ENCODE results near the gene DKC1.
A peak's percentile ranks its signal among the peaks of the same experiment; 100 is the strongest.

Gene DKC1

DNA sequence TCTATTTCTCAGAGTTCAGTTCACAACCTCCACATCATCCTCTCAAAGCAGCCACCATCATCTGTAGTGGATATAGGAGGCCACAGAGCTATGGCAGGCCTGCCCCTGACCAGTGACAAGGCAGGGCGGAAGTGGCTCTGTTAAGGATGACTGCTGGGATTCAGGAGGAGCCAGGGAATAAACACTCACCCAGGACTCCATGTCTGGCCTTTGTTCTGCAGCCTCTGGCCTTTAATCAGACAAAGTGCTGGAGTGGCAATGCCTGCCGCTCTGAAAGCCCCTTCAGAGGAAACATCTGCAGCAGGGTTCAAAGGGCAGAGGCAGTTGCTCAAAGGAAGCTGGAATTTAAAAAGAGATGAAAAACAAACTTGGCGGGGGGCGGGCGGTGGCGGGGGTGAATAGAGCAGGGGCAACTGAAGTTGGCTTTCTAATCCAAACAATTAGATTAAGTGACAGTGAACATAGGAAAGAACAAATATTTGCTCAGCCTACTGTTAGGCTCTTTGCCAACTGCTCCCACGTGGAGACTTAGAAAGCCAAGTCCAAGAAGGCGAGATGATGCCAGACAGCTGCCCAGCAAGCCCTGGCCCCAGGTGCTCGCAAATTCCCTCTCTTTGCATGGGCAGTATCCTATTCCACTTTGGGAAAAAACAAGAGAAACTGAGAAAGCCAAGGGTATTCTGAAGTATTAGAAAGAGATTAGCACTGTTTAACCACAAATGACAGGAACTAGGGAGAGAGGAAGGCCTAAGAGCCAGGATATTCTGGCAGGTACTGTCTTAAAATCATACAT is 37.1 kb downstream of the DKC1 start:
- peaks cover 64 to 86% (median 74%) of the 10 kb centered on the region in 10 experiments for H3K4me1 ChIP-seq
- H4K20me1 ChIP-seq, result no peaks in the 10 kb centered on the region; a peak in 1 of 22 replicates
- peak overlapping the region; percentile 67 to 92 (median 76) for H3K9ac ChIP-seq
- TF ChIP-seq Cebpa-rat (IDR thresholded peaks at IDR 0.05), result no peak
- H3K9me3 ChIP-seq (replicated peaks in 1 of 11), result peaks cover 0 to 10% (median under 1%) of the 10 kb centered on the region in 11 experiments; a peak in 3 of 22 replicates
- peak overlapping the region; percentile 31 to 78 (median 45); a peak in 16 of 20 replicates for H3K4me3 ChIP-seq
- H3K27me3 ChIP-seq, result peaks cover 52 to 100% (median 97%) of the 10 kb centered on the region in 11 experiments
- H3K36me3 ChIP-seq, result no peaks in the 10 kb centered on the region
- peak overlapping the region; percentile 76 to 93 (median 81) for H3K4me2 ChIP-seq
- H3K27ac ChIP-seq, result peak overlapping the region; percentile 79 to 89 (median 83)

DNA sequence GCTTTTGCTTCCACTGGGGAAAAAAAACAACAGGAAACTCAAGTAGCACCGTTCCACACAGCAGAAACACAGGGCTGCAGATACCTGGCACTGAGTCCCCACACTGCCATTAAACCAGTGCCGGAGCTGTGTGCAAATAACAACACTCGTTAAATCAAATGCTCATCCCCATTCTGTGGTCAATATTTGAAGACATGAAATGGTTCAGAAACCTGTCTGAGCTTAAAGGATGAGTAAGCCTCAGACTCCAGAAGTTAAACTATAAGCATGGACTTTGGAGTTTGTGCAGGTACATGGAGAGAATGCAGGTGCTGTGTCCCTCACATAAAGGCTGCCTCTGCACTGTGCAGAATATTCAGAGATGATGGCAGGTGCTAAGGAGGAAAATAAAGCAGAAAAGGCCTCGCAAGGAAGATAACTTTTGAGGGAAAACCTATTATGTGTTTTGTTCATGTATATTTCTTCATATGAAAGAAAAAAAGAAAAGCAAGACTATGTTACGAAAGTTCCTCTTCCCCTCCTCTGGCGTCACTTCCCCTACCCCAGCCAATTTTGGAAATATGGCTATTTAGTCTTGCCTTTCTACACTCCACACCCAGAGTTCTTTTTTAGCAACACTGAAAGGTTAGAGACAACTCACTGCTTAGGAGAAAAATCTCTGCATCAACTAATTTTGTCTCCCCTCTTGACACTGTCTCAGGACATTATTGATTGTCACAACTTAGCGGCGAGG is 38.0 kb downstream of the DKC1 start:
- no peaks in the 10 kb centered on the region; a peak in 2 of 22 replicates for H4K20me1 ChIP-seq
- peak overlapping the region; percentile 67 to 92 (median 76); a peak in 21 of 22 replicates for H3K9ac ChIP-seq
- no peak for TF ChIP-seq Cebpa-rat (IDR thresholded peaks at IDR 0.05)
- H3K4me3 ChIP-seq, result peak overlapping the region; percentile 16 to 78 (median 44); a peak in 14 of 20 replicates
- H3K4me2 ChIP-seq, result peak overlapping the region; percentile 76 to 93 (median 81)
- peaks cover 62 to 88% (median 72%) of the 10 kb centered on the region in 10 experiments for H3K4me1 ChIP-seq
- H3K9me3 ChIP-seq (replicated peaks in 1 of 11), result peaks cover 0 to 19% (median 9%) of the 10 kb centered on the region in 11 experiments; a peak in 13 of 22 replicates
- H3K36me3 ChIP-seq, result no peaks in the 10 kb centered on the region
- peak overlapping the region; percentile 79 to 89 (median 83) for H3K27ac ChIP-seq
- peaks cover 43 to 96% (median 92%) of the 10 kb centered on the region in 11 experiments for H3K27me3 ChIP-seq

DNA sequence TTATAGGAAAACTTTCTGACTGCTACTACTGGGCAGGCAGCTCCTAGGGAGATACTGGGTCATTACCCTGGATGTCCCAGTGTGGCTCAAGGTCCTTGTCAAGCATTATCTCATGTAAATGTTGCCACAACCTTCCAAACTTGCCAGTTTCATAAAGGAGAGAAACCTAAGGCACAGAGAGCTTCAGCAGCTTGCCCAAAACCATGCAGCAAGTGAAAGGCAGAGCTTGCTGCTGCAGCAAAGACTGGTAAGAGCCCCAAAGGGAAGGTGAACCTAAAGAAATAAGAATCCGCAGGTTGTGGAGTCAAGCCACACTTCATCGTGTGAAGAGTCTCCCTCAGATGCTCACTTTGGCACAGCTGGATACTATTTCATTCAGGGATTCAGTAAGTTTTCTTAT is 40.3 kb downstream of the DKC1 start:
- Histone ChIP-seq H3K27ac (peak overlapping the region in 5 of 11 experiments; percentile 15 to 88 (median 83); a peak in 5 of 22 replicates), H3K4me2 (peak overlapping the region; percentile 75 to 93 (median 81)), H3K9ac (peak overlapping the region in 5 of 11 experiments; percentile 11 to 92 (median 77); a peak in 7 of 22 replicates), H3K9me3 (replicated peaks in 1 of 11) (peaks cover 16 to 40% (median 28%) of the 10 kb centered on the region in 11 experiments), H3K27me3 (peaks cover 33 to 87% (median 82%) of the 10 kb centered on the region in 11 experiments), H3K36me3 (no peaks in the 10 kb centered on the region), H3K4me3 (peak overlapping the region in 6 of 10 experiments; percentile 74 to 79 (median 78); a peak in 9 of 20 replicates), H4K20me1 (no peaks in the 10 kb centered on the region; a peak in 1 of 22 replicates), H3K4me1 (peaks cover 42 to 73% (median 61%) of the 10 kb centered on the region in 10 experiments)
- no peak for TF ChIP-seq Cebpa-rat (IDR thresholded peaks at IDR 0.05)

DNA sequence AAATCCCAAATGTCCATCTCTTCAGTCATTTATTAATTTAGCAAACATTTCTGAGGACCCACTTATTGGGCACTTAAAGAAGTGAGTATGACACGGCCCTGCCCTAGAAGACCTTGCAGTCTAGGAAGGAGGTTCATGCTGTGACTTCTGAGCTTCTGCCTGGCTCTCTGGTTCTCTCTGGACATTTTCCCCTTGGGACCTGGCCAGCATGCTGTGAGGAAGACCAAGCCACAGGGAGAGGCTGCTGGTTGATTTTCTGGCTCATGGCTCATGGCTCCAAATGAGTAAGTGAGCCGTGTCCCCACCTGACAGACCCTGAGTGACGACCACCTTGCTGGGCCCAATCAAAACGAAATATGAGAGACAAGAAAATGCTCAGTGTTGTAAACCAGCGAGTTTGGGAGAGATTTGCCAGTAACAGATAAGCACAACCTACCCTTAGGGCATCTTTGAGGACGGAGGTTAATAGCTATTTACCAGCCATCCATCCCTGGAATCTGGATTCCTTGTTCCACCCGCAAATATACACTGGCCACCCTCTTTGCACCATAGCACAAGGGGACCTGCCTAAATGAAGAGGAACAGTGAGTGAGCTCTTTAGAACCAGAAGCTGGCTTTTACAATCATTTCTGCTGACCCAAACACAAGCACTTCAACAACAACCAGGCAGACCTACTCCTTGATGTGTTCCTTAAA is 41.7 kb downstream of the DKC1 start:
- Histone ChIP-seq H3K27ac (peak overlapping the region; percentile 53 to 88 (median 62); a peak in 21 of 22 replicates), H3K4me1 (peaks cover 30 to 58% (median 51%) of the 10 kb centered on the region in 10 experiments), H3K9me3 (replicated peaks in 1 of 11) (peaks cover 29 to 54% (median 38%) of the 10 kb centered on the region in 11 experiments), H3K4me2 (peak overlapping the region; percentile 75 to 93 (median 81)), H3K9ac (peak overlapping the region; percentile 70 to 92 (median 79)), H3K36me3 (no peaks in the 10 kb centered on the region), H3K27me3 (peaks cover 44 to 86% (median 82%) of the 10 kb centered on the region in 11 experiments; a peak in 21 of 22 replicates), H3K4me3 (peak overlapping the region; percentile 72 to 79 (median 75)), H4K20me1 (no peaks in the 10 kb centered on the region; a peak in 1 of 22 replicates)
- no peak for TF ChIP-seq Cebpa-rat (IDR thresholded peaks at IDR 0.05)

DNA sequence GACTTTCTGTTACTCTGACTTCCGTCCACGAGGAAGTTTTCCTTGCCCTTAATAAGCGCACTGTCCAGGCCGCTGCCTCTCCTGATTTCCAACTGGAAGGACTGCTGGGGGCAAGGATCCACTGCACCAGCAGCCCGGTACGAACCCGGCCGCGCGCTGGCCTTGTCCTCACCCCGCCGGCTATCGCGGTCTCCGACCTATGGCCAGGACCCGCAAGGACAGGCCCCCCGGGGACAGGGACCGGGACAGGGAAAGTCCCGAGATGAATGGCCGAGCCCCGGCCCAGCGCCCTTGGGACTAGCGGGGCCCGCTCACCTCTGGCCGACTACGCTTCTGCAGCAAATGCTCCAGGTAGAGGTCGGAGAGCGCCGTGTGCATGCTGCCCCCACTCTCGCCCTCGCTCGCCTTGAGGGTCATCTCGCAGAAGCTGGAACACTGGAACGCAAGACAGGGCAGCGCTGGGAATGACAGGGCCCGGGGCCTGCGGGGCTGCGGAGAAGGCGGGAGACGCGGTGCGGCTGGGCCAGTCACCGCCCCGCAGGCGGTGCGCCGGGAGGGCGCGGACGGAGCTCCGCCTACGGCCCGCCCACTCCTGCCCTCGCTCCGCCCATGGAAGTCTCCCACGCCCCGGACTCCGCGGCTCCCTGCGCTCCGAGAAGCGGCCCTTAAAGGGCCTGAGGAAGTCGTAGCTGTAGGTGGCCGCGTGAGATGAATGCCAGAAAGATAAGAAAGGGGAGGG is 42.5 kb downstream of the DKC1 start, which contains the start of gene MPP1:
Gene MPP1 (minus strand): TSS at position 529 of the 739 bp plus-strand sequence. CDS start 112 bp downstream, at position 417.
- H3K27ac ChIP-seq, result peak within 1 kb of the TSS; percentile 53 to 88 (median 62); a peak in 21 of 22 replicates
- peaks cover 36 to 83% (median 80%) of the 10 kb centered on the region in 11 experiments; a peak in 21 of 22 replicates for H3K27me3 ChIP-seq

DNA sequence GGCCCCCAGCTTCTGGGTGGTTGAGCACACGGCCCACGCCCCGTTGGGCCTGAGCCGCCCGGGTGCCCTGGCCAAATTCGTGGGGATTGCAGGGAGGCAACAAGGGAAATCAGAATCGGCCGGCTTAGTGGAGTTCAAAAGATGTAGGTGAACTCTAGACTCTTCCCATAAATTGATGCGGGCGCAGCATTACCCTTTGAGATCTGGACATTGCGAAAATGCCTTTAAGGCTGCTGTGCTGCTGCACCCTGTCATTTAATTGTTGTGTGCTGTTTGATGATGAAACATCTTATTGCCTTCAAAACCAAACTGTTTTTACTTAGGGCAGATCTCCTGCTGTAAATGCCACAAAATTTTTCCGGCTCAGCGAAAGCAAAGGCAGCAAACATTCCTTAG is 43.0 kb downstream of the DKC1 start:
- Histone ChIP-seq H4K20me1 (no peaks in the 10 kb centered on the region; a peak in 1 of 22 replicates), H3K27ac (peak overlapping the region in 5 of 11 experiments; percentile 16 to 88 (median 62); a peak in 7 of 22 replicates), H3K4me2 (peak overlapping the region; percentile 74 to 93 (median 80)), H3K4me1 (peaks cover 17 to 45% (median 38%) of the 10 kb centered on the region in 10 experiments), H3K36me3 (no peaks in the 10 kb centered on the region), H3K27me3 (peaks cover 36 to 83% (median 80%) of the 10 kb centered on the region in 11 experiments), H3K9ac (peak overlapping the region; percentile 64 to 92 (median 78); a peak in 21 of 22 replicates), H3K4me3 (peak overlapping the region; percentile 72 to 79 (median 75)), H3K9me3 (replicated peaks in 1 of 11) (peaks cover 29 to 49% (median 38%) of the 10 kb centered on the region in 11 experiments)
- no peak for TF ChIP-seq Cebpa-rat (IDR thresholded peaks at IDR 0.05)

More for the DNA sequence above, 42.5 kb downstream of the DKC1 start, which contains the start of gene MPP1:
- H3K36me3 ChIP-seq, result no peaks in the 10 kb centered on the region
- H3K4me3 ChIP-seq, result peak within 1 kb of the TSS; percentile 72 to 79 (median 75)
- H3K9ac ChIP-seq, result peak within 1 kb of the TSS; percentile 70 to 92 (median 79)
- peak within 1 kb of the TSS; percentile 75 to 93 (median 81) for H3K4me2 ChIP-seq
- no peak for TF ChIP-seq Cebpa-rat (IDR thresholded peaks at IDR 0.05)
- no peaks in the 10 kb centered on the region; a peak in 1 of 22 replicates for H4K20me1 ChIP-seq
- peaks cover 23 to 51% (median 44%) of the 10 kb centered on the region in 10 experiments for H3K4me1 ChIP-seq
- peaks cover 29 to 54% (median 38%) of the 10 kb centered on the region in 11 experiments for H3K9me3 ChIP-seq (replicated peaks in 1 of 11)

DNA sequence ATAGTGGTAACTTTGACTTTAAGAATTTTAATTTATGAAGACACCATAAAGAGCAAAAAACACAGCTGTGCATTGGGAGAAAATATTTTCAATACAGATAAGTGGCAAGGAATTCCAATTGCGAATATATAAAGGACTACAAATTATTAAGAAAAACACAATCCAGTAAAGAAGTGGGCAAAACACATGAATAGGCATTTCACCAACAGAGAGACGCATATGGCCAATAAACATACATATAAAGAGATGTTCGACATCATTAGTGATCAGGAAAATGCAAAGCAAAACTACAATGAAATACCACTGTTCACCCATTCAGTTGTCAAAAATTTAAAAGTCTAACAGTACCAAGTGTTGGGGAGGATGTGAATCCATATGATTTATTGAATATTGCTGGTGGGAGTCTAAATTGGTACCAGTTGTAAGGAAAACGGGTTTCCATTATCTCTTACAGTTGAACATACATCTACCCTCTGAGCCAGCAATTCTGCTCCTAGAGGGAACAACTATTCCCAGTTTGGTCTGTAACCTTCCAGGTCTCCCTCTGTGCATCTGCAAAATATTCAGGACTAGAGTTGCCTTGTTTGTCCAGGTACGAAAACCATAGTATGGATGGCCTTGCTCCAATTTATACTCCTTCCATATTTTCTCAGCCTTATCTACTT is 44.3 kb downstream of the DKC1 start:
- Histone ChIP-seq H3K27ac (no peak overlapping the region), H4K20me1 (no peaks in the 10 kb centered on the region; a peak in 1 of 22 replicates), H3K27me3 (peaks cover 42 to 83% (median 79%) of the 10 kb centered on the region in 11 experiments), H3K4me3 (no peak overlapping the region), H3K4me2 (no peak overlapping the region), H3K9me3 (replicated peaks in 1 of 11) (peaks cover 29 to 47% (median 38%) of the 10 kb centered on the region in 11 experiments), H3K9ac (no peak overlapping the region), H3K36me3 (no peaks in the 10 kb centered on the region), H3K4me1 (peaks cover 5 to 33% (median 25%) of the 10 kb centered on the region in 10 experiments; a peak in 18 of 20 replicates)
- no peak for TF ChIP-seq Cebpa-rat (IDR thresholded peaks at IDR 0.05)
